GM12878 (cell line): ENCODE data around the gene CDH1. TPM values are rescaled to one million over a fixed set of nuclear protein-coding genes. Genes with fewer than 3 reads are reported as not detected.

Source experiments
- ATAC-seq: fragments of 200-7000 bp; cut with Tn5 transposase; 3 replicates; pipeline ENCODE4 v1.9.1; 2020; ENCODE audit warnings: mild to moderate bottlenecking, moderate library complexity
- BruUV-seq: library from RNA; stranded (reverse); fragments of 400-500 nt; replicated peaks from 2 replicates; lab custom pipeline; 2021; lab: Mats Ljungman, UMichigan
- CTCF ChIA-PET: fragments of 300-600 bp; sonication (Branson Sonifier 250); formaldehyde crosslinking; extraction: SDS; loops from one replicate; lab custom pipeline; 2021; ENCODE audit warnings: inconsistent platforms; lab: Yijun Ruan, JAX
- POLR2A ChIA-PET: fragments of 350-600 bp; formaldehyde crosslinking; extraction: SDS; loops from one replicate; lab custom pipeline; 2021; ENCODE audit warnings: inconsistent platforms; lab: Charles Lee
- RAD21 ChIA-PET: fragments of 300-600 bp; sonication (Branson Sonifier 250); formaldehyde crosslinking; loops from one replicate; lab custom pipeline; 2023; ENCODE audit warnings: antibody characterized with exemption; ENCODE audit not compliant: unreplicated experiment; lab: Charles Lee
- SMC1A ChIA-PET: fragments of 300-600 bp; sonication (Branson Sonifier 250); formaldehyde crosslinking; loops from one replicate; lab custom pipeline; 2023; ENCODE audit not compliant: unreplicated experiment, uncharacterized antibody; lab: Charles Lee
- DNase-seq: peaks from one replicate; pipeline ENCODE4 v3.0.0-alpha.2; 2011; ENCODE audit warnings: low read depth, low spot score
- FAIRE-seq: peaks from 3 replicates; lab custom pipeline; 2011; peaks lifted over from hg19 to GRCh38; lab: Jason Lieb, UNC
- H2AFZ ChIP-seq: 2 replicates; pipeline ENCODE4 v1.6.0; 2011; ENCODE audit warnings: low read depth, low read length, control low read depth; ENCODE audit not compliant: control insufficient read depth
- H3K27ac ChIP-seq: 2 replicates; pipeline ENCODE4 v1.5.1; 2011; ENCODE audit warnings: control low read depth; ENCODE audit not compliant: control insufficient read depth, insufficient read depth
- H3K27me3 ChIP-seq, 2 experiments: replicated peaks in 1 of 2; 2 replicates each; pipeline versions ENCODE4 v1.6.0 to v1.6.1; 2011; ENCODE audit warnings: low read length in 1 of 2; ENCODE audit not compliant: control insufficient read depth in 2 of 2, insufficient read depth in 2 of 2
- H3K36me3 ChIP-seq, 2 experiments: 2 replicates each; pipeline ENCODE4 v1.5.1; 2011; ENCODE audit warnings: low read length in 1 of 2; ENCODE audit not compliant: control insufficient read depth in 2 of 2, insufficient read depth in 2 of 2
- H3K4me1 ChIP-seq: 2 replicates; pipeline ENCODE4 v1.6.1; 2011; ENCODE audit warnings: mild to moderate bottlenecking, low read length, moderate library complexity, mixed read lengths; ENCODE audit not compliant: control insufficient read depth, insufficient read depth
- H3K4me2 ChIP-seq: 2 replicates; pipeline ENCODE4 v1.6.0; 2011; ENCODE audit warnings: control low read depth; ENCODE audit not compliant: control insufficient read depth, insufficient read depth
- H3K4me3 ChIP-seq: fragments of 200-600 bp; sonication (generic); 2 replicates; pipeline ENCODE4 v1.5.1; 2016
- H3K79me2 ChIP-seq: 2 replicates; pipeline ENCODE4 v1.6.0; 2011; ENCODE audit warnings: low read length; ENCODE audit not compliant: control insufficient read depth, insufficient read depth
- H3K9ac ChIP-seq: 2 replicates; pipeline ENCODE4 v1.8.0; 2011; ENCODE audit warnings: low read length, control low read depth, mixed read lengths; ENCODE audit not compliant: control insufficient read depth, insufficient read depth
- H3K9me3 ChIP-seq: replicated peaks from 3 replicates; pipeline ENCODE4 v1.5.1; 2011; ENCODE audit warnings: mild to moderate bottlenecking, low read length; ENCODE audit not compliant: control insufficient read depth, insufficient read depth
- H4K20me1 ChIP-seq: 2 replicates; pipeline ENCODE4 v1.6.0; 2011; ENCODE audit not compliant: control insufficient read depth, insufficient read depth
- BMI1 ChIP-seq: fragments of 450-650 bp; IDR thresholded peaks from 2 replicates; pipeline ENCODE4 v1.6.1; 2016; ENCODE audit warnings: mild to moderate bottlenecking, moderate library complexity, borderline replicate concordance
- FOXK2 ChIP-seq: fragments of 450-650 bp; IDR thresholded peaks from 2 replicates; pipeline ENCODE4 v1.6.1; 2017; ENCODE audit warnings: mild to moderate bottlenecking, moderate library complexity
- JUND ChIP-seq: IDR thresholded peaks from 2 replicates; pipeline ENCODE4 v1.6.1; 2012; ENCODE audit warnings: low read depth, mild to moderate bottlenecking, low read length, improper control_type of control experiment, moderate library complexity
- MEF2B ChIP-seq: fragments of 450-650 bp; IDR thresholded peaks from 2 replicates; pipeline ENCODE4 v1.6.1; 2018; ENCODE audit warnings: mild to moderate bottlenecking, moderate library complexity; ENCODE audit not compliant: partially characterized antibody, poor library complexity, severe bottlenecking
- MLLT1 ChIP-seq: fragments of 450-650 bp; IDR thresholded peaks from 2 replicates; pipeline ENCODE4 v1.6.1; 2016; ENCODE audit warnings: mild to moderate bottlenecking
- MTA2 ChIP-seq: fragments of 450-650 bp; IDR thresholded peaks from 2 replicates; pipeline ENCODE4 v1.6.1; 2016; ENCODE audit warnings: low read depth, mild to moderate bottlenecking, moderate library complexity
- RAD51 ChIP-seq: fragments of 450-650 bp; IDR thresholded peaks from 2 replicates; pipeline ENCODE4 v1.6.1; 2016; ENCODE audit warnings: moderate library complexity, mild to moderate bottlenecking, inconsistent platforms
- WGBS: methylation state at CpG from one replicate; pipeline ENCODE4 v1.1.6; 2016; ENCODE audit warnings: low lambda C conversion rate; ENCODE audit not compliant: insufficient replicate concordance, insufficient coverage; ENCODE audit errors: missing lambda C conversion rate; 5-methylcytosine and 5-hydroxymethylcytosine counted together
- in situ Hi-C: fragments of 300-500 bp; cut with MboI; formaldehyde crosslinking; loops from 9 replicates; pipeline ENCODE4 v1.14.3; 2018; ENCODE audit warnings: mixed read lengths
- intact Hi-C: fragments of 100-400 bp; cut with micrococcal nuclease; formaldehyde crosslinking; loops from one replicate; pipeline ENCODE4 v1.14.2; 2022; ENCODE audit not compliant: unreplicated experiment
- polyA plus RNA-seq, 11 experiments: library from polyadenylated mRNA; depleted of rRNA in 4 of 11; unstranded in 6 of 11; stranded (reverse) in 5 of 11; fragments of >200 nt; fragmentation: Nextera tagmentation in 4 of 11; fragmentation: Illumina TruSeq in 1 of 11; extraction: Ambion mirVana in 4 of 11; extraction: Trizol in 1 of 11; gene quantifications; 1 replicate in 1 of 11; 2 replicates in 10 of 11; pipeline versions ENCODE4 v1.2.1 to v1.2.3, GENCODE V29; 2011 to 2016; ENCODE audit warnings: inconsistent platforms in 2 of 11, missing spikeins in 2 of 11, low read depth in 1 of 11
- total RNA-seq, 4 experiments: library from RNA; depleted of rRNA in 3 of 4; stranded (reverse); fragments of >200 nt in 3 of 4; fragmentation: Illumina TruSeq in 1 of 4; extraction: Trizol in 1 of 4; gene quantifications; 2 replicates each; pipeline versions ENCODE4 v1.2.1 to v1.2.3, GENCODE V29; 2013 to 2021

Gene CDH1
- total and polyA plus RNA-seq, 10 of the 15 experiments (the other 5 are each of a cell fraction or from before 2014, with no cell fraction given): 2.2 to 30.6 (median 17.7) TPM

GRCh38 chr16:68698091-68698490 lies 39.0 kb upstream of the CDH1 start (continued):
- no peak for TF ChIP-seq MLLT1
- TF ChIP-seq FOXK2: no peak
- TF ChIP-seq BMI1: no peak
- no peak for TF ChIP-seq JUND

GRCh38 chr16:68700120-68700519 lies 37.0 kb upstream of the CDH1 start:
- Histone ChIP-seq H3K27ac (no peak overlapping the region), H3K4me2 (no peak overlapping the region), H3K4me1 (peaks cover 3% of the 10 kb centered on the region; the same call in 1 of the 2 replicates), H2AFZ (no peak overlapping the region), H3K36me3 (no peaks in the 10 kb centered on the region), H3K9ac (no peak overlapping the region), H3K9me3 (no peaks in the 10 kb centered on the region), H4K20me1 (no peaks in the 10 kb centered on the region), H3K79me2 (no peaks in the 10 kb centered on the region), H3K4me3 (no peak overlapping the region), H3K27me3 (no peaks in the 10 kb centered on the region)
- in situ Hi-C loops: loop anchor here (5.0 kb wide), 1 partner anchor 422 kb away; no protein-coding TSS in a partner anchor
- ChIA-PET POLR2A (no interaction called here), CTCF (interaction anchor here (0.6 to 3.5 kb wide), 5 partner anchors 99 to 172 kb away, joined by 3 to 15 read pairs (median 3); no protein-coding TSS in a partner anchor), SMC1A (interaction anchor here (1.0 kb wide), 1 partner anchor 107 kb away, joined by 3 read pairs; no protein-coding TSS in a partner anchor), RAD21 (interaction anchor here (1.4 kb wide), 1 partner anchor 102 kb away, joined by 5 read pairs; no protein-coding TSS in a partner anchor)
- intact Hi-C loops: no loop called here
- ATAC-seq: no peak
- no TSS peak for BruUV-seq
- WGBS: 62% methylated on average over 6 of the region's 6 CpGs
- DNase-seq: no peak
- no peak for FAIRE-seq
- TF ChIP-seq MTA2: no peak
- no peak for TF ChIP-seq MEF2B
- no peak for TF ChIP-seq RAD51
